HG03575 (cell line): ENCODE results near the gene POLR2H.

Experiments used
- ATAC-seq: cut with Tn5 transposase; IDR thresholded peaks from one replicate; pipeline ENCODE4 v1.9.1; 2021; ENCODE audit not compliant: unreplicated experiment, insufficient number of reproducible peaks, low FRiP score; ENCODE audit errors: extremely low read depth

POLR2H gene

GRCh38 chr3:184381261-184382224 lies 20.0 kb downstream of the POLR2H start:
- no peak for ATAC-seq

GRCh38 chr3:184382326-184383032 lies 21.0 kb downstream of the POLR2H start:
- no peak for ATAC-seq

- no peak for ATAC-seq
These were observed 21.7 kb downstream of the POLR2H start for GRCh38 chr3:184383033-184383740.

DNA sequence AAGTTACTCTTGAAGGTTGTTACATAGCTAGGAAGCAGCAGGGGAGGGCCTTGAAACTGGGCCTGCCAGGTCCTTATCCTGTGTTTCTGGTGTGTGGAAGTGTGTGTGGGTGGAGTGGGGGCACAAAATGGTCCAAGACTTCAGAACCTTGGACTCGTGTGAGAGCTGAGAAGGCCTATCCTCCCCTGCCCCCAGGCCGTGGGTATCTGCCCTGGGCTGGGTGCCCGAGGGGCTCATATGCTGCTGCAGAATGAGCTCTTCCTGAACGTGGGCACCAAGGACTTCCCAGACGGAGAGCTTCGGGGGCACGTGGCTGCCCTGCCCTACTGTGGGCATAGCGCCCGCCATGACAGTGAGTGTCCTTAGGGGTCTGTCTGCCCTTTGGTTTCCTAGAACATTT lies 22.8 kb downstream of the POLR2H start:
- no peak for ATAC-seq

- no peak for ATAC-seq
These were observed 23.4 kb downstream of the POLR2H start for GRCh38 chr3:184384856-184385422.

- ATAC-seq, result no peak
These were observed 24.7 kb downstream of the POLR2H start for GRCh38 chr3:184386047-184386806.

- no peak for ATAC-seq
These were observed 25.7 kb downstream of the POLR2H start for GRCh38 chr3:184387174-184387714.

DNA sequence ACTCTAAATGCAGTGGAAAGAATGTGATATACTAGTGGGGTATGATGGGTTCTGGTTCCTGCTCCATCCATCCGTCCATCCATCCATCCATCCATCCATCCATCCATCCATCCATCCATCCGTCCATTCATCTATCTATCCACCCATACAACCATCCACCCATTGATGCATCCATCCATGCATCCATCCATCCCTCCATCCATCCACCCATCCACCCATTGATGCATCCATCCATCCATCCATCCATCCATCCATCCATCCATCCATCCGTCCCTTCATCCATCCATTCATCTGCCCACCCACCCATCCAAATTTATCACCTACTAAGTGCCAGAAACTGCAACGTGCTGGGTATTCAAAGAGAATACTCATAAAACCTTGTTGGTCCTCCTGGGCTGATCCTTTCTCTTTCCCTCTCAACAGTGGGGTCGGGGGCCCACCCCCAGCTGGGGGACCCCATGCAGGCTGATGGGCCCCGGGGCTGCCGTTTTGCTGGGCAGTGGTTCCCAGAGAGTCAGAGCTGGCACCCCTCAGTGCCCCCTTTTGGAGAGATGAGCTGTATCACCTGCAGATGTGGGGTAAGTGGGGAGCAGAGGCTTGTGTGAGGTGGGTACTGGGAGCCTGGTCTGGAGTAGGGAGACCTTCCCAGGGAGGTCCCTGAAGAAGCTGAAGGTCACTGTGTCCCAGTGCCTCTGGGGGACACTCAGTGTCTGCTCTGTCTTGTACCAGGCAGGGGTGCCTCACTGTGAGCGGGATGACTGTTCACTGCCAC lies 26.8 kb downstream of the POLR2H start:
- ATAC-seq, result no peak

- no peak for ATAC-seq
These were observed 27.4 kb downstream of the POLR2H start for GRCh38 chr3:184388936-184389230.

DNA sequence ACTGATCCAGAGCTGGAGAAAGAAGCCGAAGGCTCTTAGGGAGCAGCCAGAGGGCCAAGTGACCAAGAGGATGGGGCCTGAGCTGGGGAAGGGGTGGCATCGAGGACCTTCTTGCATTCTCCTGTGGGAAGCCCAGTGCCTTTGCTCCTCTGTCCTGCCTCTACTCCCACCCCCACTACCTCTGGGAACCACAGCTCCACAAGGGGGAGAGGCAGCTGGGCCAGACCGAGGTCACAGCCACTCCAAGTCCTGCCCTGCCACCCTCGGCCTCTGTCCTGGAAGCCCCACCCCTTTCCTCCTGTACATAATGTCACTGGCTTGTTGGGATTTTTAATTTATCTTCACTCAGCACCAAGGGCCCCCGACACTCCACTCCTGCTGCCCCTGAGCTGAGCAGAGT lies 27.9 kb downstream of the POLR2H start:
- no peak for ATAC-seq

GRCh38 chr3:184389935-184390528 lies 28.5 kb downstream of the POLR2H start:
- no peak for ATAC-seq

DNA sequence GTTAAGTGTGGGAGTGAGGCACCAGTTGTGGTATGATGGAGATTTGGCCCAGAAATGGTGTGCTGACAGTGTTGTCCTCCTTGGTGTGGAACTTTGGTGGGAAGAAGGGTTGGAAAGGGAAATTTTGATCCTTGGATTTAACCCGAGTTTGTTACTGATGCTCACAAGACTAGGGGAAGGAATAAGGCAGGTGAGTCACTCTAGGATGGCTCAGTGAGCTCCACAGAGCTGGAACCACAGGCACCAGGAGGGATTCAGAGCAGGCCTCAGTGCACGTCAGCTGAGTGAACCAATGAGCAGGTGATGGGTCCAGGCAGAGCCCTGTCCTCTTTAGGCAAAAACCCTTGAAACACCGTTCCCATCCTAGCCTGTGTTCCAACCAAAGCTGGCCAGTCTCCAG lies 29.8 kb downstream of the POLR2H start:
- ATAC-seq, result no peak

DNA sequence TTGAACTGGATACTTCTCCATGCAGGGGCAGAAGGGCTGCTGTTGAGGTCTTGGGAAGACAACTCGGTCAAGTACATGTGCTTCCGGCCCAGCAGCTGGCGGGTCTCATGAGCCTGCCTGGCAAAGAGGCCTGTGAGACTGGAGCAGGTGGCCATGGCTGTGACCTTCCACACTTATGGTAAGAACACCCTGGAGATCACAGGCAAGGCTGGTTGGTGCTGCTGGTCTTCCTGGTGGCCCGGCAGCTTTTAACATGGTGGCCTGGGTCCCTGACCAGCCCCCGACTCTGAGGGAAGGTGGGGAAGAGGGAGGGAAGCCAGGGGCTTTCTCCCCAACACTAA lies 33.8 kb downstream of the POLR2H start:
- ATAC-seq, result no peak

DNA sequence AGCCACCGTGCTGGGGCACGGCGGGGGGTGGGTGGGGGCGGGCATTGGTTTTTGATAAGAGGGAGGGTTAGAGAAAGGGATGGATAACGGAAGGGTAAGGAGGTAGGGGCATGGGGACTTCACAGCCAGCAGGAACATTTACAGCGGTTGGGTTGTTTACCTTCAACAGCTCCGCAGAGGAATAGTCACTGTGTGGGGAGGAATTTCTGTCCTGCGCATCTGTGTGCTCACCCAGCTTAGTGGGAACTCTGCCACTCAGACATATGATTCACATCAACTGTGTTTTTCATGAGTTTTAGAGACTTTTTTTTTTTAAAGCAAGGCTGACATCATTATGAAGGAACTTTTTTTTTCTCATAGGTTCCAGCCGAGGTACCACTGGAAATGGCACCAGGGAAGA lies 37.9 kb downstream of the POLR2H start:
- no peak for ATAC-seq

DNA sequence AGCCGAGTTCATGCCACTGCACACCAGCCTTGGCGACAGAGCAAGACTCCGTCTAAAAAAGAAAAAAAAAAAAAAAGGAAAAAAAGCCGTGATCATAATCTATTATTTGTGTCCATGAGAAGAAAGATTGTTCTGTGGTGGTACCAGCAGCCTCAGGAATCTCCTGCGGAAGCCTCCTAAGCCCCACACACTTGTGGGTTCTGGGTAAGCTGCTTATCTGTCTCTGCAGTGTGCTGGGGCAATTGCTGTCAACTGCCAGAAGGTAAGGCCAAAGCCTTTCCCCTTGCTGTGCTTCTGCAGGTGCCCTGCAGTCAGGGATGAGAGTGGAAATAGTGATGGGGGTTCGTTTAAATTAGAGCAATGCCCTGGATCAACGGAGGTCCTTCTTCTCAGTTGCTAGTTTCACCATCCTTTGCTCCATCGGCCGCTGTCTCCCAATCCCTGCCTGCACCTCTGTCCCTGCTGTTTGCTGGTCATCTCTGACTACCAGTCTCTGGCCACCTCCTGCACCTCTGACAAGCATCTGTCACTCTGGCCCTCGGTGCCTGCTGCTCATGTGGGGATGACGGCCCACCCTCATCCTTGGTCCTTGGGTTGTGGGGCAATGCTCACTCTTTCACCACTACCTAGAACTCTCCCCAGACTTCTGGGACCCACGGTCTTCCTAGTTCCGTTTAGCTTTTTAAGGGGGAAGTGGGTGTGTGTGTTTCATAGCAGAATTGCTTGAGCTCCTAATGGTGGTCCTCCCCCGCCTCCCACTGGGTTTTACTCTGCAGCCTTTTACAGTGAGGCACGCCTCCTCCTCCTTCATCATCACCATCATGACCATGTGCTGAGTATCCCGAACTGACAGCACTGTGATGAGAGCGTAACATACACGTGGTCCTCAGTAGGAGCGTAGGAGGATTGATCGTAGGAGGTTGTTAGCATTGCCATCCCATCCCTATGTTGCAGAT lies 43.8 kb downstream of the POLR2H start:
- ATAC-seq, result no peak

DNA sequence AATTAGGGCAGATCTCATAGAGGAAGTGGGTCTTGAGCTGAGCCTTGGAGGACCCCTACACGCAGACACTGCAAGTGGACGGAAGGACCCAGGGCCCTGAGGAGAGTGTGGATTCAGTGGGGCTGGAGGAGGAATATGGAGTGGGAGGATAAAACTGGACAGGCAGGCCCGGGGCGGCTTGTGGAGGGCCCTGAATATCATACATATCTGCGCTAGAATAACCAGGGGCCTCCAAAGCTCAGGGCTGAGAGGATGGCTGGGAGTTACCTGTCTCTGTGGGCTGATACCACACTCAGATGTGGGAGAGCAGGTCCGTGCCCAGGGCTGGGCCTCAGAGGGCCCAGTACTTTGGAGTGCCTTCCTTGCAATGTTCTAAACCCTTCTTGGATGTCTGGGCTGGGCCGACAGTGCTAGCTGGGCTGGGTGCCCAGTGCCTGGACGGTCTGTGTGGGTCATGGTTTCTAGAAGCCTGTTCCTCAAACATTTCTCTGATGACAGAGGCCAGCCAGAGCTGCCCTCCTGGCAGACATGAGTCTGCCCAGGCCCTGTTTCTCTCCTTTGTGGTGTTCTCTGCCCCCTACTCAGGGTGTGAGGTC lies 47.9 kb downstream of the POLR2H start:
- no peak for ATAC-seq
